Measurements from ENCODE around the gene LHFPL6.
A peak's percentile ranks its signal among the peaks of the same experiment; 100 is the strongest.

Gene LHFPL6

GRCh38 chr13:39527961-39528660 is 74.9 kb downstream of the LHFPL6 start:
- DNase-seq, result no peak
- Mint-ChIP-seq H3K27me3 (ENCODE audit: low read depth, poor library complexity) (no peaks in the 10 kb centered on the region), H3K4me1 (peaks cover 16% of the 10 kb centered on the region), H3K27ac (peak overlapping the region; percentile 47), H3K4me3 (no peak overlapping the region), H3K9me3 (no peaks in the 10 kb centered on the region), H3K36me3 (ENCODE audit: low read depth) (no peaks in the 10 kb centered on the region)
- TF ChIP-seq, protein P1, sequence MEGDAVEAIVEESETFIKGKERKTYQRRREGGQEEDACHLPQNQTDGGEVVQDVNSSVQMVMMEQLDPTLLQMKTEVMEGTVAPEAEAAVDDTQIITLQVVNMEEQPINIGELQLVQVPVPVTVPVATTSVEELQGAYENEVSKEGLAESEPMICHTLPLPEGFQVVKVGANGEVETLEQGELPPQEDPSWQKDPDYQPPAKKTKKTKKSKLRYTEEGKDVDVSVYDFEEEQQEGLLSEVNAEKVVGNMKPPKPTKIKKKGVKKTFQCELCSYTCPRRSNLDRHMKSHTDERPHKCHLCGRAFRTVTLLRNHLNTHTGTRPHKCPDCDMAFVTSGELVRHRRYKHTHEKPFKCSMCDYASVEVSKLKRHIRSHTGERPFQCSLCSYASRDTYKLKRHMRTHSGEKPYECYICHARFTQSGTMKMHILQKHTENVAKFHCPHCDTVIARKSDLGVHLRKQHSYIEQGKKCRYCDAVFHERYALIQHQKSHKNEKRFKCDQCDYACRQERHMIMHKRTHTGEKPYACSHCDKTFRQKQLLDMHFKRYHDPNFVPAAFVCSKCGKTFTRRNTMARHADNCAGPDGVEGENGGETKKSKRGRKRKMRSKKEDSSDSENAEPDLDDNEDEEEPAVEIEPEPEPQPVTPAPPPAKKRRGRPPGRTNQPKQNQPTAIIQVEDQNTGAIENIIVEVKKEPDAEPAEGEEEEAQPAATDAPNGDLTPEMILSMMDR (IDR thresholded peaks at IDR 0.05), result no peak

- TF ChIP-seq, protein P1 (IDR thresholded peaks at IDR 0.05), result no peak
- peaks cover 16% of the 10 kb centered on the region for H3K4me1 Mint-ChIP-seq
- H3K4me3 Mint-ChIP-seq, result no peak overlapping the region
- no peaks in the 10 kb centered on the region for H3K9me3 Mint-ChIP-seq
- no peak for DNase-seq
- H3K36me3 Mint-ChIP-seq (ENCODE audit: low read depth), result no peaks in the 10 kb centered on the region
- H3K27ac Mint-ChIP-seq, result no peak overlapping the region
- no peaks in the 10 kb centered on the region for H3K27me3 Mint-ChIP-seq (ENCODE audit: low read depth, poor library complexity)
Observed at GRCh38 chr13:39527301-39527700, 75.7 kb downstream of the LHFPL6 start.

GRCh38 chr13:39526499-39526898 is 76.5 kb downstream of the LHFPL6 start:
- H3K4me1 Mint-ChIP-seq, result peaks cover 8% of the 10 kb centered on the region
- H3K4me3 Mint-ChIP-seq, result no peak overlapping the region
- H3K9me3 Mint-ChIP-seq, result no peaks in the 10 kb centered on the region
- no peaks in the 10 kb centered on the region for H3K27me3 Mint-ChIP-seq (ENCODE audit: low read depth, poor library complexity)
- no peaks in the 10 kb centered on the region for H3K36me3 Mint-ChIP-seq (ENCODE audit: low read depth)
- TF ChIP-seq, protein P1 (IDR thresholded peaks at IDR 0.05), result no peak
- DNase-seq, result no peak
- H3K27ac Mint-ChIP-seq, result no peak overlapping the region

DNA sequence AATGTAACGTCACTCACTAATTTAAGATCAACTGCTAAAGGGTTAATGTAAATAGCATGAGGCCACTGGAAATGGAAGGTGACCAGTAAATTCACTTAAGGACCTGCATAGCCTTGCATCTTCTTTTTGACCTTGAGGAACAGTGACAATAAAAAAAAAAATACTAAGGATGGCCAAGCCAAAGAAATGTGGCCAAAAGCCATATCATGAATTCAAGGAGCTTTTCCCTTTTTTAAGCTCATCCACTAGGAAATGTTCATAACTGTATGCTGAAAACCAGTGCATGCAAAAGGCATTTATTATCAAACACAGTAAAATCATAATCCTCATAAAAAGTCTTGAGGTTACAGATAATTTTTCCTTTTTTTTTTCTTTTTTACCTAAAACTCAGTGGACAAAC is 77.5 kb downstream of the LHFPL6 start:
- no peaks in the 10 kb centered on the region for H3K27me3 Mint-ChIP-seq (ENCODE audit: low read depth, poor library complexity)
- H3K27ac Mint-ChIP-seq, result no peak overlapping the region
- no peak overlapping the region for H3K4me3 Mint-ChIP-seq
- TF ChIP-seq, protein P1 (IDR thresholded peaks at IDR 0.05), result no peak
- H3K4me1 Mint-ChIP-seq, result peaks cover under 1% of the 10 kb centered on the region
- H3K9me3 Mint-ChIP-seq, result no peaks in the 10 kb centered on the region
- no peak for DNase-seq
- no peaks in the 10 kb centered on the region for H3K36me3 Mint-ChIP-seq (ENCODE audit: low read depth)

DNA sequence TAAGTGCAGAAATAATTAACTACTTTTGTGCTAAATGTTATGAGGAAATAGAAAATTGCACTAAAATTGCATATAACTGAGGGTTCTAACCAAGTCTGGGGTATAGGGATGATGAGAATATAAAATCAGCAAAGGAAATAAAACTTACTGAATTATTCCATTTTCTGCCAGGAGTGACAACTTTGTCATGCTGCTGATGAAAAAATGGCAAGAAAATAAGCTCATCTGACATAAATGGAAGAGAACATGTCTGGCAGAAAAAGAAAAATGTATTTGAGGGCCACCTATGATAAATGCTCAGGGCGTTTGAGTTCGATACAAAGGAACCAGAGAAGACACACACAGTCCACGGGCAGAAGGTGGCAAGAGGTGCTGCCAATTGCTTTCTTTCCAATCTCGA is 78.2 kb downstream of the LHFPL6 start:
- H3K36me3 Mint-ChIP-seq (ENCODE audit: low read depth), result no peaks in the 10 kb centered on the region
- no peak overlapping the region for H3K27ac Mint-ChIP-seq
- TF ChIP-seq, protein P1 (IDR thresholded peaks at IDR 0.05), result no peak
- no peaks in the 10 kb centered on the region for H3K9me3 Mint-ChIP-seq
- DNase-seq, result no peak
- no peak overlapping the region for H3K4me3 Mint-ChIP-seq
- H3K4me1 Mint-ChIP-seq, result no peaks in the 10 kb centered on the region
- no peaks in the 10 kb centered on the region for H3K27me3 Mint-ChIP-seq (ENCODE audit: low read depth, poor library complexity)

- Mint-ChIP-seq H3K4me1 (no peaks in the 10 kb centered on the region), H3K36me3 (ENCODE audit: low read depth) (no peaks in the 10 kb centered on the region), H3K27me3 (ENCODE audit: low read depth, poor library complexity) (no peaks in the 10 kb centered on the region), H3K9me3 (no peaks in the 10 kb centered on the region), H3K4me3 (no peak overlapping the region), H3K27ac (no peak overlapping the region)
- TF ChIP-seq, protein P1 (IDR thresholded peaks at IDR 0.05), result no peak
- no peak for DNase-seq
Observed at GRCh38 chr13:39522329-39522728, 80.7 kb downstream of the LHFPL6 start.
